Rectal smooth muscle tissue (tissue), 1 donor: ENCODE data around the gene HSD17B3.

ENCODE experiments used
- H3K27ac ChIP-seq: one replicate; pipeline ENCODE4 v1.7.0; 2013; ENCODE audit warnings: low read depth, low read length, inconsistent platforms
- H3K27me3 ChIP-seq: one replicate; pipeline ENCODE4 v1.7.0; 2013; ENCODE audit warnings: low read length; ENCODE audit not compliant: control insufficient read depth, insufficient read depth
- H3K36me3 ChIP-seq: one replicate; pipeline ENCODE4 v1.7.0; 2013; ENCODE audit warnings: low read length; ENCODE audit not compliant: control insufficient read depth, insufficient read depth
- H3K4me1 ChIP-seq: one replicate; pipeline ENCODE4 v1.7.0; 2013; ENCODE audit warnings: low read length; ENCODE audit not compliant: control insufficient read depth, insufficient read depth
- H3K4me3 ChIP-seq: one replicate; pipeline ENCODE4 v1.7.0; 2013; ENCODE audit warnings: low read length
- H3K9ac ChIP-seq: one replicate; pipeline ENCODE4 v1.7.0; 2013; ENCODE audit warnings: low read length

Gene HSD17B3

GRCh38 chr9:96302021-96302420, at the start of gene HSD17B3:
Gene HSD17B3 (minus strand): TSS chr9:96302176. CDS start chr9:96302104, 72 bp downstream.
- H3K36me3 ChIP-seq: no peaks in the 10 kb centered on the region
- no peak within 1 kb of the TSS for H3K4me3 ChIP-seq
- no peak within 1 kb of the TSS for H3K9ac ChIP-seq
- H3K27me3 ChIP-seq: no peaks in the 10 kb centered on the region
- H3K27ac ChIP-seq: peak within 1 kb of the TSS; percentile 40
- no peaks in the 10 kb centered on the region for H3K4me1 ChIP-seq

GRCh38 chr9:96350866-96351265, 48.9 kb upstream of the HSD17B3 start:
- H3K27me3 ChIP-seq: no peaks in the 10 kb centered on the region
- H3K4me3 ChIP-seq: no peak overlapping the region
- H3K36me3 ChIP-seq: peaks cover 7% of the 10 kb centered on the region
- no peak overlapping the region for H3K27ac ChIP-seq
- no peak overlapping the region for H3K9ac ChIP-seq
- no peaks in the 10 kb centered on the region for H3K4me1 ChIP-seq

- Histone ChIP-seq H3K4me3 (no peak overlapping the region), H3K27ac (no peak overlapping the region), H3K9ac (no peak overlapping the region), H3K36me3 (peaks cover 7% of the 10 kb centered on the region), H3K27me3 (no peaks in the 10 kb centered on the region), H3K4me1 (peaks cover 8% of the 10 kb centered on the region)
These were observed 46.3 kb upstream of the HSD17B3 start for GRCh38 chr9:96348261-96348660.

GRCh38 chr9:96345551-96345950, 43.6 kb upstream of the HSD17B3 start:
- no peak overlapping the region for H3K27ac ChIP-seq
- H3K9ac ChIP-seq: no peak overlapping the region
- H3K36me3 ChIP-seq: peaks cover 4% of the 10 kb centered on the region
- H3K4me1 ChIP-seq: peaks cover 8% of the 10 kb centered on the region
- no peak overlapping the region for H3K4me3 ChIP-seq
- no peaks in the 10 kb centered on the region for H3K27me3 ChIP-seq

GRCh38 chr9:96344458-96345180, 42.6 kb upstream of the HSD17B3 start:
- no peak overlapping the region for H3K4me3 ChIP-seq
- H3K36me3 ChIP-seq: peaks cover 4% of the 10 kb centered on the region
- H3K27me3 ChIP-seq: no peaks in the 10 kb centered on the region
- H3K4me1 ChIP-seq: peaks cover 8% of the 10 kb centered on the region
- peak overlapping the region; percentile 48 for H3K27ac ChIP-seq
- no peak overlapping the region for H3K9ac ChIP-seq

GRCh38 chr9:96343515-96344360, 41.8 kb upstream of the HSD17B3 start:
- Histone ChIP-seq H3K27me3 (no peaks in the 10 kb centered on the region), H3K9ac (no peak overlapping the region), H3K27ac (peak overlapping the region; percentile 24), H3K4me3 (peak overlapping the region; percentile 15), H3K4me1 (peaks cover 8% of the 10 kb centered on the region), H3K36me3 (peaks cover 4% of the 10 kb centered on the region)

- H3K27ac ChIP-seq: no peak overlapping the region
- H3K4me1 ChIP-seq: peaks cover 8% of the 10 kb centered on the region
- H3K27me3 ChIP-seq: no peaks in the 10 kb centered on the region
- no peak overlapping the region for H3K9ac ChIP-seq
- H3K36me3 ChIP-seq: no peaks in the 10 kb centered on the region
- H3K4me3 ChIP-seq: no peak overlapping the region
These were observed 40.7 kb upstream of the HSD17B3 start for GRCh38 chr9:96342571-96343245.

GRCh38 chr9:96340707-96341106, 38.7 kb upstream of the HSD17B3 start:
- H3K4me3 ChIP-seq: no peak overlapping the region
- no peak overlapping the region for H3K9ac ChIP-seq
- H3K27ac ChIP-seq: no peak overlapping the region
- H3K27me3 ChIP-seq: no peaks in the 10 kb centered on the region
- H3K36me3 ChIP-seq: no peaks in the 10 kb centered on the region
- peaks cover 8% of the 10 kb centered on the region for H3K4me1 ChIP-seq

- H3K9ac ChIP-seq: no peak overlapping the region
- H3K36me3 ChIP-seq: no peaks in the 10 kb centered on the region
- H3K27ac ChIP-seq: no peak overlapping the region
- H3K4me3 ChIP-seq: no peak overlapping the region
- H3K4me1 ChIP-seq: no peaks in the 10 kb centered on the region
- H3K27me3 ChIP-seq: no peaks in the 10 kb centered on the region
These were observed 36.3 kb upstream of the HSD17B3 start for GRCh38 chr9:96338299-96338698.

- H3K4me1 ChIP-seq: no peaks in the 10 kb centered on the region
- no peak overlapping the region for H3K9ac ChIP-seq
- no peaks in the 10 kb centered on the region for H3K27me3 ChIP-seq
- no peak overlapping the region for H3K27ac ChIP-seq
- peaks cover 2% of the 10 kb centered on the region for H3K36me3 ChIP-seq
- no peak overlapping the region for H3K4me3 ChIP-seq
These were observed 32.0 kb upstream of the HSD17B3 start for GRCh38 chr9:96333958-96334357.

- no peaks in the 10 kb centered on the region for H3K4me1 ChIP-seq
- H3K36me3 ChIP-seq: peaks cover 2% of the 10 kb centered on the region
- H3K9ac ChIP-seq: no peak overlapping the region
- no peaks in the 10 kb centered on the region for H3K27me3 ChIP-seq
- H3K4me3 ChIP-seq: no peak overlapping the region
- no peak overlapping the region for H3K27ac ChIP-seq
These were observed 29.4 kb upstream of the HSD17B3 start for GRCh38 chr9:96331236-96331947.
